ENCODE data around the gene MAST2.
"Not testable (repeated sequence)": the region's sequence is repeated elsewhere in the genome, so short reads cannot be mapped to it uniquely, and the experiment has no call there.

Gene MAST2

GRCh38 chr1:45862008-45862407 lies 58.6 kb downstream of the MAST2 start:
- no peak for DNase-seq

- DNase-seq, result peak; percentile 43 to 76
Observed at GRCh38 chr1:45863218-45863617, 59.8 kb downstream of the MAST2 start.

- DNase-seq, result peak; percentile 28 to 64
Observed at GRCh38 chr1:45864167-45865106, 61.0 kb downstream of the MAST2 start.

GRCh38 chr1:45867697-45868348 lies 64.4 kb downstream of the MAST2 start:
- no peak for DNase-seq

- no peak for DNase-seq
Observed at GRCh38 chr1:45868861-45869260, 65.4 kb downstream of the MAST2 start.

GRCh38 chr1:45870500-45870899 lies 67.1 kb downstream of the MAST2 start:
- DNase-seq, result no peak

- not testable (repeated sequence) for DNase-seq
Observed at GRCh38 chr1:45872173-45872801, 68.9 kb downstream of the MAST2 start.

GRCh38 chr1:45876000-45876617 lies 72.7 kb downstream of the MAST2 start:
- peak; percentile 64 to 74 for DNase-seq

GRCh38 chr1:45877264-45877663 lies 73.9 kb downstream of the MAST2 start:
- no peak for DNase-seq

GRCh38 chr1:45879885-45880598 lies 76.6 kb downstream of the MAST2 start:
- no peak for DNase-seq

GRCh38 chr1:45880930-45881329 lies 77.5 kb downstream of the MAST2 start:
- DNase-seq, result no peak

GRCh38 chr1:45883658-45884057 lies 80.2 kb downstream of the MAST2 start:
- no peak for DNase-seq

- no peak for DNase-seq
Observed at GRCh38 chr1:45884700-45885099, 81.3 kb downstream of the MAST2 start.

GRCh38 chr1:45886229-45886628 lies 82.8 kb downstream of the MAST2 start:
- DNase-seq, result no peak

- DNase-seq, result no peak
Observed at GRCh38 chr1:45887156-45887842, 83.9 kb downstream of the MAST2 start.

GRCh38 chr1:45890078-45890477 lies 86.7 kb downstream of the MAST2 start:
- DNase-seq, result no peak

GRCh38 chr1:45891087-45891486 lies 87.7 kb downstream of the MAST2 start:
- no peak for DNase-seq

- no peak for DNase-seq
Observed at GRCh38 chr1:45892068-45892785, 88.8 kb downstream of the MAST2 start.

GRCh38 chr1:45894331-45894730 lies 90.9 kb downstream of the MAST2 start:
- DNase-seq, result no peak

GRCh38 chr1:45894921-45895320 lies 91.5 kb downstream of the MAST2 start:
- DNase-seq, result no peak

- no peak for DNase-seq
Observed at GRCh38 chr1:45895406-45895805, 92.0 kb downstream of the MAST2 start.
